ENCODE measurements around the gene ARHGAP23. TPM values are rescaled to one million over a fixed set of nuclear protein-coding genes. Genes with fewer than 3 reads are reported as not detected.

ARHGAP23 gene
- total RNA-seq, 1 experiment from 2014 or later: 19.0 TPM

DNA sequence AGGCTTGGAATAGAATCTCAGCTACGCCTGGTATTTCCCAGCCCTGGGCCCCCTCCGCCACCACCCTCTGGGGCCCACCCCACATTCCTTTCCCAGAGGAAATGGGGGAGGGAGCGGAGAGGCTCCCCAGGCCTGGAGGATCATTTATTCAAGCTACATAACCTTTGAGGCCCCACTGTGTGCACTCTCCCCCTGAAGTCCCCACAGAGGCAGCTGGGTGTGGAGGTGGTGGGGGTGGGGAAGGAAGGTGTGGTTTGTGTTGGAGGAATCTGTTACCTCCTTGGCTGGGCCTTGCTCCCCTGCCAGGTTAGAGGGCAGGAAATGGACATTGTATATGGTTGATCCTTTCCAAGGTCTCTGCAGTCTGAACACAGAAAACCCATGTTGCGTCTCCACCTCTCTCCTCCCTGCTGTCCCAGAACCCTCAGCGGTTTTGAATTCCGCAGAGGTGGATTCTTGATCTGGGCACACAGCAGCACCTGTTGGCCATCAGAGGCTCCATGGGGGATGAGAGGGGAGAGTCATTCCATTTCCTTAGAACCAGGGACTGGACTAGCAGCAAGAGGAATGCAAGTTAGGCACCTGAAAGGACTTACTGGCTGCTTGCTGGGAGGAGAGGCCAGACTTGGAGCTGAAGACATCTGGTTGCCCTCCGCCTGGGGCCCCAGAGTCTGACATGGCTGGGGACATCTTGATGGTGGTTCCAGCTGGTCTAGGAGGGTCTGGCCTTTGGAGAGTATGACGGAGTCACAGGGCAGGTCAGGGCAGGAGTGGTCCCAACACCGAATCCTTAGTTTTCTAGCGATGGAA lies 23.0 kb downstream of the ARHGAP23 start:
- Histone ChIP-seq H3K36me3 (ENCODE audit: insufficient read depth, low read length, poor library complexity, severe bottlenecking) (no peaks in the 10 kb centered on the region), H3K4me1 (ENCODE audit: insufficient read depth, low read length, poor library complexity, severe bottlenecking) (peaks cover 33% of the 10 kb centered on the region), H3K9me3 (ENCODE audit: low read depth, low read length, poor library complexity, severe bottlenecking) (no peaks in the 10 kb centered on the region), H3K27ac (ENCODE audit: low read depth, low read length, poor library complexity, severe bottlenecking) (peak overlapping the region; percentile 77), H3K27me3 (replicated peaks; ENCODE audit: insufficient read depth, low read depth, low read length, poor library complexity) (no peaks in the 10 kb centered on the region), H3K4me3 (ENCODE audit: low read depth, low read length, poor library complexity, severe bottlenecking) (no peak overlapping the region)
- ChIA-PET CTCF (interaction anchor here (0.6 to 0.7 kb wide), 3 partner anchors 21 to 223 kb away, joined by 3 to 7 read pairs (median 6); no protein-coding TSS in a partner anchor), POLR2A (ENCODE audit: low non-redundant PET) (no interaction called here)
- intact Hi-C loops (cut with micrococcal nuclease; ENCODE audit: unreplicated experiment): no loop called here
- BruUV-seq (replicated peaks): TSS peak; percentile 65
- peak; percentile 45 for DNase-seq (ENCODE audit: low spot score)
- TF ChIP-seq, protein P1, sequence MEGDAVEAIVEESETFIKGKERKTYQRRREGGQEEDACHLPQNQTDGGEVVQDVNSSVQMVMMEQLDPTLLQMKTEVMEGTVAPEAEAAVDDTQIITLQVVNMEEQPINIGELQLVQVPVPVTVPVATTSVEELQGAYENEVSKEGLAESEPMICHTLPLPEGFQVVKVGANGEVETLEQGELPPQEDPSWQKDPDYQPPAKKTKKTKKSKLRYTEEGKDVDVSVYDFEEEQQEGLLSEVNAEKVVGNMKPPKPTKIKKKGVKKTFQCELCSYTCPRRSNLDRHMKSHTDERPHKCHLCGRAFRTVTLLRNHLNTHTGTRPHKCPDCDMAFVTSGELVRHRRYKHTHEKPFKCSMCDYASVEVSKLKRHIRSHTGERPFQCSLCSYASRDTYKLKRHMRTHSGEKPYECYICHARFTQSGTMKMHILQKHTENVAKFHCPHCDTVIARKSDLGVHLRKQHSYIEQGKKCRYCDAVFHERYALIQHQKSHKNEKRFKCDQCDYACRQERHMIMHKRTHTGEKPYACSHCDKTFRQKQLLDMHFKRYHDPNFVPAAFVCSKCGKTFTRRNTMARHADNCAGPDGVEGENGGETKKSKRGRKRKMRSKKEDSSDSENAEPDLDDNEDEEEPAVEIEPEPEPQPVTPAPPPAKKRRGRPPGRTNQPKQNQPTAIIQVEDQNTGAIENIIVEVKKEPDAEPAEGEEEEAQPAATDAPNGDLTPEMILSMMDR (conservative IDR thresholded peaks at IDR 0.05; ENCODE audit: low read depth, low read length): no peak
- TF ChIP-seq EZH2 (IDR thresholded peaks at IDR 0.05; ENCODE audit: borderline replicate concordance, low read depth, low read length, poor library complexity, severe bottlenecking): no peak

DNA sequence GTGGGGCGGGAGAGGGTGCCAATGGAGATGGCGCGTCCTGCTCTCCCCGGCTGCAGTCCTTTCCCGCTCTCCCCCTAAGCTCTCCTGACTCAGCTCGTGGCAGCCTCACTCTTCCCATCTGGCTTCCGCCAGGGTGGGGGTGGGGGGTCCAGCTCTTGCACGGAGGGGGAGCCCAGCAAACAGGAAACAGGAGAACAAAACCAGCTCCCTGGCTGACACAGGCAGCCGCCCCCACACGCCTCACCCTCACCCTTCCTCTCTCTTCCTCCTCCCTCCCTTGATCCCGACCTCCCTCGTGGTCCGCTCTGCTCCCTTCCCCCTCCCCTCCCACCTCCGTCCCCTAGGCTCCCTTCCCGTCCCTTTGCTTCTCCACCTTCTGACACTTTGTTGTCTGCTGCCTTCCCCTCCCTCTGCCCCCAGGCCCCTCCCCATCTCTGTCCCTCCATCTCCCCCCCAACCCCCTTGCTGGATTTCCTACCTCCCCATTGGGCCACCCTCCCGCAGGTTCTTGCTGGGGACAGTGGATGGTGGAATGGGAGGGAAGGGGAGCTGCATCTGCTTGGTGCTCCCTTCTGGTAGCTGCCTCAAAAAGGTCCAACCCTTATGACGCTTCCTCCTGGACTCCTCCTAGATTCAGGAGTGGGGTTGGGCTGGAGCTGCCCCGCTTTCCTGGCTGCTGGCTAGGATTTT lies 23.7 kb downstream of the ARHGAP23 start:
- peaks cover 33% of the 10 kb centered on the region for H3K4me1 ChIP-seq (ENCODE audit: insufficient read depth, low read length, poor library complexity, severe bottlenecking)
- no peaks in the 10 kb centered on the region for H3K36me3 ChIP-seq (ENCODE audit: insufficient read depth, low read length, poor library complexity, severe bottlenecking)
- H3K4me3 ChIP-seq (ENCODE audit: low read depth, low read length, poor library complexity, severe bottlenecking): no peak overlapping the region
- POLR2A ChIA-PET (ENCODE audit: low non-redundant PET): no interaction called here
- peak overlapping the region; percentile 77 for H3K27ac ChIP-seq (ENCODE audit: low read depth, low read length, poor library complexity, severe bottlenecking)
- intact Hi-C loops (cut with micrococcal nuclease; ENCODE audit: unreplicated experiment): no loop called here
- peak; percentile 77 for DNase-seq (ENCODE audit: low spot score)
- BruUV-seq (replicated peaks): no TSS peak
- no peak for TF ChIP-seq EZH2 (IDR thresholded peaks at IDR 0.05; ENCODE audit: borderline replicate concordance, low read depth, low read length, poor library complexity, severe bottlenecking)
- TF ChIP-seq, protein P1 (conservative IDR thresholded peaks at IDR 0.05; ENCODE audit: low read depth, low read length): no peak
- H3K9me3 ChIP-seq (ENCODE audit: low read depth, low read length, poor library complexity, severe bottlenecking): no peaks in the 10 kb centered on the region
- CTCF ChIA-PET: interaction anchor here (0.6 to 0.7 kb wide), 2 partner anchors 20 to 68 kb away, joined by 6 to 7 read pairs; no protein-coding TSS in a partner anchor
- H3K27me3 ChIP-seq (replicated peaks; ENCODE audit: insufficient read depth, low read depth, low read length, poor library complexity): no peaks in the 10 kb centered on the region

DNA sequence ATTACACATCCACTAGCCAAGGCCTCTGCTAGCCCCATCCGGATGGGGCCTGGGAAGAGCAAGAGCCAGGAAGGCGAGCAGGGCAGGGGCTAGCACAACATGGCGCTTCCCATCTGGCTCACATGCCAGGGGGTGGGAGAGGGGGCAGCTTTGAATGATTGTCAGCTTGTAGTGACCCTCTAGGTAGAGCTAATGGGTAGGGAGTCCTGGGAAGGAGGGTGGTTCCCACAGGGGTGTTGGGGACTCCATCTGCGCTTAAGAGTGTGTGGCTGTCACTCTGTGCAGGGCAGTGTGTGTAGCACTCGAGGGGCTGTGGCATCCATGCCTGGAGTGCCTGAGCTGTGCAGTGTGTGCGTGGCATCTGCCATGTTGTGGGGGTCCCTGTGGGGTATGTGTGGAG lies 24.5 kb downstream of the ARHGAP23 start:
- TF ChIP-seq EZH2 (IDR thresholded peaks at IDR 0.05; ENCODE audit: borderline replicate concordance, low read depth, low read length, poor library complexity, severe bottlenecking): no peak
- TF ChIP-seq, protein P1 (conservative IDR thresholded peaks at IDR 0.05; ENCODE audit: low read depth, low read length): no peak
- no peak for DNase-seq (ENCODE audit: low spot score)
- BruUV-seq (replicated peaks): no TSS peak
- Histone ChIP-seq H3K4me3 (ENCODE audit: low read depth, low read length, poor library complexity, severe bottlenecking) (peak overlapping the region; percentile 34), H3K4me1 (ENCODE audit: insufficient read depth, low read length, poor library complexity, severe bottlenecking) (peaks cover 33% of the 10 kb centered on the region), H3K9me3 (ENCODE audit: low read depth, low read length, poor library complexity, severe bottlenecking) (no peaks in the 10 kb centered on the region), H3K27me3 (replicated peaks; ENCODE audit: insufficient read depth, low read depth, low read length, poor library complexity) (no peaks in the 10 kb centered on the region), H3K27ac (ENCODE audit: low read depth, low read length, poor library complexity, severe bottlenecking) (peak overlapping the region; percentile 77), H3K36me3 (ENCODE audit: insufficient read depth, low read length, poor library complexity, severe bottlenecking) (no peaks in the 10 kb centered on the region)
- ChIA-PET POLR2A (ENCODE audit: low non-redundant PET) (no interaction called here), CTCF (no interaction called here)
- intact Hi-C loops (cut with micrococcal nuclease; ENCODE audit: unreplicated experiment): no loop called here

Measured in A673 (cell line).